GM21526 (cell line): Measurements from ENCODE around the gene CNBD2.
"Not testable (repeated sequence)": the region's sequence is repeated elsewhere in the genome, so short reads cannot be mapped to it uniquely, and the experiment has no call there.

Source experiments
- ATAC-seq: cut with Tn5 transposase; IDR thresholded peaks from one replicate; pipeline ENCODE4 v1.9.1; 2021; ENCODE audit warnings: moderate library complexity; ENCODE audit not compliant: unreplicated experiment, low FRiP score

Gene CNBD2

DNA sequence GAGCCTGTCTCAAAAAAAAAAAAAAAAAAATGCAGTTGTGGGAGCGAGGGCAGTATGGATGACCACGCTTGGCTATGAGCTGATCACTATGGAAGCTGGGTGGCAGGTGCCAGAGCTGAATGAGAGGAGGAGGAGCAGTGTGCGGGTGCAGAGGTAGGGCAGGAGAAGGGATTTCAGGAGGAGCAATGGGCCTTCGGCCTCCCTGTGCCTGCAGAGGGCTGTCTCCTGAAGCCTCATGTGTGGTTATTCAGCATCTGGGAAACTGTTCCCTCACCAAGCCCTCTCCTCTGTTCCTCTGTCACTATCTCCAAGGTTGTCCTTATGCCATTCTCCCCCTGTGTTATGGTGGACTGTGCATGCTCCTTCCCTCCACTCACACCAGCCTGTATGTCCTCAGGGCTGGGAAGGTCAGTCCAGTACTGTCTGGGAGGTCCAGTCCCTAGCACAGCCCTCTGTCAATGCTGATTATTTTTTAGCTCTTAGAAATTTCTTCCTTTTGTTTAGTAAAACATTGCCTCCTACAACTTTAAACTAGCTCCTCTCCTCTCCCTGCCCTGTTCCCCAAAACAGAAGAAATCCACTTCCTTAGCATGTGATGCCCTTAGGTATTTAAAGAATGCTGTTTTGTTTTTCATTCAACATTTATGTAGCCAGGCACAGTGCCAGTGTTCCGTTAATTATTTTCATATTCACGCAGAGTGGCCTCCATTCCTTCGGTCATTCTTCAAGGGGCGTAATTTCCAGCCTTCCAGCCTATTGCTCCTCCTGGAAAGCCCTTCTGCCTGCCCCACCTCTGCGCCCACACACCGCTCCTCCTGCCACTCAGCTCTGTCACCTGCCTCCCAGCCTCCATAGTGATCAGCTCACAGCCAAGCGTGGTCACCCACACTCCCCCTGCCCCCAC lies 48.9 kb downstream of the CNBD2 start:
- ATAC-seq: no peak

GRCh38 chr20:36018208-36018988 lies 50.0 kb downstream of the CNBD2 start:
- ATAC-seq: no peak

DNA sequence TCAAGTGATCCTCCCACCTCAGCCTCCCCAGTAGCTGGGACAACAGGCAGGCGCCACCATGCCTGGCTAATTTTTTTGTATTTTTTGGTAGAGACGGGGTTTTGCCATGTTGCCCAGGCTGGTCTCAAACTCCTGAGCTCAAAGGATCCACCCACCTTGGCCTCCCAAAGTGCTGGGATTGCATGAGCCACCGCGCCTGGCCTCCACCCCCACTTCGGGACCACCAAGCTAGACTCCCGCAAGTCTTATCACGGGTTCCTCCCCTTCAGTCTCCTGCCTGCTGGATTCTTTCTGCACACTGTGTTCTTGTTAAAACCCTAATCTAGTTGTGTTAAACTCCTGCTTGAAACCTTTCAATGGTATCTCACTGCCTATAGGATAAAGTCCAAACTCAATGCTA lies 57.7 kb downstream of the CNBD2 start:
- ATAC-seq: not testable (repeated sequence)

- ATAC-seq: no peak
These were observed 59.9 kb downstream of the CNBD2 start for GRCh38 chr20:36028106-36028808.

GRCh38 chr20:36030149-36030548 lies 61.8 kb downstream of the CNBD2 start:
- no peak for ATAC-seq

DNA sequence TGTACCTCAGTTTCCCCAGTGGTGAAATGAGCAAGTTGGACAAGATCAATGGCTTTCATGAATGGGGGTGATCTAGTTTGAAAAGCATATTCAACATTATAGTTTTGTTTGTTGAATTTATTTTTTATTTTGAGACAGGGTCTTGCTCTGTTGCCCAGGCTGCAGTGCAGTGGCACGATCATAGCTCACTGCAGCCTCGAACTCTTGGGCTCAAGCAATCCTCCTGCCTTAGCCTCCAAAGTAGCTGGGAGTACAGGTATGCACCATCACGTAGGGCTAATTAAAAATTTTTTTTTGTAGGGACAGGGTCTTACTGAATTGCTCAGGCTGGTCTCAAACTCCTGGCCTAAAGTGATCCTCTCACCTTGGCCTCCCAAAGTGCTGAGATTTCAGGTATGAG lies 63.4 kb downstream of the CNBD2 start:
- ATAC-seq: no peak

DNA sequence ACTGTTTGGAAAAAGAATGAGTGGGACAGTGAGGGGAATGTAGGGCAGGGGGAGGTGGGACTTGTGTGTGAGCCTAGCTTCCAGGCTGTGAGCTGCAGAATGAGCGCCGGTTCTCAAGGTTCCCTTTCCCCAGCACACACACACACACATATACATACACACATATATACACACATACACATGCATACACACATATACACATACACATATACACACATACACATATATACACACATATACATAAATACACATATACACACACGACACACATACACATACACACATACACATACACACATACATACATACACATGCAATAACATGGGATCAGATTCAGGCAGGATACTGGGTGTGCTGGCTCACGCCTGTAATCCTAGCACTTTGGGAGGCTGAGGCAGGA lies 66.5 kb downstream of the CNBD2 start:
- no peak for ATAC-seq

- no peak for ATAC-seq
These were observed 67.4 kb downstream of the CNBD2 start for GRCh38 chr20:36035745-36036144.

- ATAC-seq: no peak
These were observed 68.3 kb downstream of the CNBD2 start for GRCh38 chr20:36036688-36037087.

- ATAC-seq: no peak
These were observed 72.2 kb downstream of the CNBD2 start for GRCh38 chr20:36040571-36040970.

GRCh38 chr20:36043441-36043840 lies 75.1 kb downstream of the CNBD2 start:
- no peak for ATAC-seq

- no peak for ATAC-seq
These were observed 75.6 kb downstream of the CNBD2 start for GRCh38 chr20:36043892-36044515.

- no peak for ATAC-seq
These were observed 77.0 kb downstream of the CNBD2 start for GRCh38 chr20:36045373-36045714.

DNA sequence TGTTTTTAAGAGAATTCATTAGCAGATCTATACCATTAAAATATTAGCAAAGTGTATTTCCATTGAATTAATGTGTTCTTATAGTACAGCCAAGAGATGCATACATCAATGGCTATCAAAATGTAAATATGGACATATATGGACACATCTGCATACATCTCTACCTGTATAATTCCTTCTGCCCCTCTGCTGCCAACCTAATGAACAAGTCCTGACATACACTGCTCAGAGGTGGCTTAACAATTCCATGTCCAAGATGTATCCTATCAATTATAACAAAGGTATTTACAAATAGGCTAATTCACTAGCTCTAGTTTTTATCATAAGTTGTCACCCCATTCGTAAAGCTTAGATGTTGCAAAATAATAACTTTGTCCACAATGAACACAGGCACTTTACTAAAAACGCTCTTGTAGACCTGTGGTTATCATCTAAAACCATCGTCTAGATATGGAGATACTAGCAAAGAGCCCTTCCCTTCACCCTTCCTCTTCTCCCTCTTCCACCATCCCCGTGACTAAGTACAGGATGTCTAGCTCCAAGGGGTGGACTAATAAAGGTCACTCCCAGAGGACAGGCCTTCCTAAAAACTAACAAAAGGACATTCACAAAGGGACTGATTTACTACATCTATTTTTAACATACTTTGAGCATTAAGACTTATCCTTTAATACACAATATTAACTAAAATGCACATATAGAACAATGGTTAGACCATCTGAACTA lies 77.8 kb downstream of the CNBD2 start:
- ATAC-seq: not testable (repeated sequence)

GRCh38 chr20:36049408-36049807 lies 81.0 kb downstream of the CNBD2 start:
- not testable (repeated sequence) for ATAC-seq

- ATAC-seq: peak; percentile 85
These were observed 82.3 kb downstream of the CNBD2 start for GRCh38 chr20:36050436-36051317.

GRCh38 chr20:36051318-36052116 lies 83.1 kb downstream of the CNBD2 start:
- no peak for ATAC-seq

GRCh38 chr20:36052117-36052513 lies 83.7 kb downstream of the CNBD2 start:
- ATAC-seq: no peak
